ENCODE measurements around the gene PEBP1.
A peak's percentile ranks its signal among the peaks of the same experiment; 100 is the strongest.
"Not testable (repeated sequence)": the region's sequence is repeated elsewhere in the genome, so short reads cannot be mapped to it uniquely, and the experiment has no call there.

PEBP1 gene
- total RNA-seq = 142 to 180 reads per million in 2 donors

DNA sequence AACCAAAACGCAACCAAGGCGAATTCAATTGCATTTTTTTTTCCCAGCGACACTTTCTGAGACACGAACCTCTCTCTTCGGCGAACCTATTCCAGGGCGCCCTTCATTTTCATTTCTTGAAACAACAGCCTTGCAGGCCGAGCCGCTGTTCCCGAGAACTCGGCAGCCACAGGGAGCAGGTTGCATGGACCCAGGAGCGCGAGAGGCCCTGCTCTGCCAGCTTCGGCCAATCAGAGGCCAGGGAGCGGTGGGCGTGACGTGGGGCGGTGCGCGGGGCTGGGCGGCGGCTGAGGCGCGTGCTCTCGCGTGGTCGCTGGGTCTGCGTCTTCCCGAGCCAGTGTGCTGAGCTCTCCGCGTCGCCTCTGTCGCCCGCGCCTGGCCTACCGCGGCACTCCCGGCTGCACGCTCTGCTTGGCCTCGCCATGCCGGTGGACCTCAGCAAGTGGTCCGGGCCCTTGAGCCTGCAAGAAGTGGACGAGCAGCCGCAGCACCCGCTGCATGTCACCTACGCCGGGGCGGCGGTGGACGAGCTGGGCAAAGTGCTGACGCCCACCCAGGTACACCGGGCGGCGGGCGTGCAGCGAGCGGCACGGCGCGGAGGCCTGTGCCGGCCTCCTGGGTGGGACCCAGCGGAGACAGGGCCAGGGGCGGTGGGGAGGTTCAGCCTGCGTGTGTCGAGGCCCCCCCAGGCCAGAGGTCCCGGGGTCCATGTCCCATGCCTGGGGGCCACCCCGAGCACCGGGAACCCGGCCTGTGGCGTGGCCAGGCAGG, at the start of gene PEBP1:
Gene PEBP1 (plus strand): TSS at position 337 of the 771 bp plus-strand sequence. CDS start 86 bp downstream, at position 423.
- peak; percentile 92 for DNase-seq

DNA sequence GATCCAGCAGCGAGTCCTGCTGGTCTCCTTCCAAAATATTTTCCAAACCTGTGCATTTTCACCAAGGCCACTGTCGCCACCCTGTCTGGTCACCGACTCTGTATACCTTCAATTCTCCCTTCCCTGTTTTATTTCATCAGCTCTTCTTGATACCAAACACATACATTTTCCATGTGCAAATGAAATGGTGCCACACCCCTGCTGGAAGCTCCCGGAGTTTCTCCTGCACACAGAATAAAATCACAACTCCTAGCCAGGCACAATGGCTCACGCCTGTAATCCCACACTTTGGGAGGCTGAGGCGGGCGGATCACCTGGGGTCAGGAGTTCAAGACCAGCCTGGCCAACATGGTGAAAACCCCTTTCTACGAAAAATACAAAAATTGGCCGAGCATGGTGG, 46.1 kb upstream of the PEBP1 start:
- no peak for DNase-seq

DNA sequence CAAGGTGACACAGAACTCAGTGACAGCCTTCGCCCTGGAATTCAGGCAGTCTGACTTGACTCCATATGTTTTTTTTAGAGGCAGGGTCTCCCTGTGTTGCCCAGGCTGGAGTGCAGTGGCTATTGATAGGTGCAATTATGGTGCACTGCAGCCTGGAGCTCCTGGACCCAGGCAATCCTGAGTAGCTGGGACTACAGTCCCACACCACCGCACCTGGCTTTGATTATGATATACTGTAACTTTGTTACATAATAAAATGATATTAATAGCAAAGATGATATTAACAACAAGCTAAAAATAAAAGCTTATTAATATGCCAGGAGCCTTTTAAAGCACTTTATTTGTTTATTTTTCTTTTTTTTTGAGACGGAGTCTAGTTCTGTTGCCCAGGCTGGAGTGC, 41.9 kb upstream of the PEBP1 start:
- DNase-seq = no peak

DNA sequence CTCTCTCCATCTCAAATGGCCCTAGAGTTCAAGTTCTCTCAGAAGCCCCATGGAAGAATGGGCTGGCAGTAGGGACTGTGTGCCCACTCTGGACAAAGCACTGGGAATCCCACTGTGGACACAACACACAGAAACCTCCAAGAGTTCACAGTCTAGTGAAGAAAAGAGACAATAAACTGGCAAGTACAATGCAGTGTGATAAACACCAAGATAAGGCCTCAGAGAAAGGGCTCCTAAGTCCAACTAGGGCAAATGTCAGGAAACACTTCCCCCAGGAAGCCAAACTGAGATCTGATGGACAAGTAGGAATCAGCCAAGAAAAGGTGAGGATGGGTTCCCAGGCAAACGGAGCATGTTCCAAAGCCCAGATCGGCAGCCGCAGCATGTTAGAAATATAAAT, 37.5 kb upstream of the PEBP1 start:
- DNase-seq = no peak

DNA sequence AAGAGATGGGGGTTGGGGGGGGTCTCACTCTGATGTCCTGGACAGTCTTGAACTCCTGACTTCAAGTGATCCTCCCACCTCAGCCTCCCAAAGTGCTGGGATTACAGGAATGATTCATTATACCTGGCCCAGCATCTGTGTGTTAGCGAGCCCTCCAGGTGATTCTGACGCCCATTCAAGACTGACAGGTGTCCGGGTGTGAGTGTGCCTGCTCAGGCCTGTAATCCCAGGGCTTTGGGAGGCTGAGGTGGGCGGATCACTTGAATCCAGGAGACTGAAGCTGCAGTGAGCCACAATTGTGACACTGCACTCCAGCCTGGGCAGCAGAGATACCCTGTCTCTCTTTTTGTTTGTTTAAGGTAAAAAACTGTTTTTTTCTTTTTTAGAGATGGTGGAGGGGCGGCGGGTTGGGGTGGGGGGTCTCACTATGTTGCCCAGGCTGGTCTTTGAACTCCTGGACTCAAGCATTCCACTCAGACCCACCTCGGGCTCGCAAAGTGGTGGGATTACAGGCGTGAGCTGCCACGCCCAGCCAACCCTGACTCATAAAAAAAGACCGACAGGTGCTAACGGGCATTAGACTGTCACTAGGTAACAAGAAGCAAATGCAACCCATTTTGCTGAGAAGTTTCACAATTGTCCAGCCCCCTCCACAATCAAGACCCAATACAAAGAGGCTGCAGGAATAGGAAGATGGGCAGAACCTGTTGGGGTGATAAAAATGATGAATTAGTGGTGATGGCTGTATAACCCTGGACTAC, 36.8 kb upstream of the PEBP1 start:
- no peak for DNase-seq

DNA sequence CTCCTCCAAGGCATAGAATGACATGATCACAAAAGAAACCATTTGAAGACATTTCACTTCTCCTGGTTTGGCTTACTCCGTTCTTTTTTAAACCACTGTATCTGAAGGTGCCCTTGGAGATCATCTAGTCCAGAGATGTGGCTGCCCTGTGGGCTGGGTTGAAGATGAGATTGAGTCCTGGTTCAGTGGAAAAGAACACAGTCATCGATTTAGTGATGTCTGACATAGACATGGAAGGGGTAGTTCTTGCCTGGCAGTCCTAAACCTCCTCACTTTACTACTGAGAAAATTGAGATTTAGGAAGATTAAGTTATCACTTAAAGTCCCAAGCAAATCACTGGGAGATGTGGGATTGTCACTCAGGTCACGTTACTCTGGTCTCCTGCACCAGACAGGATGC, 34.9 kb upstream of the PEBP1 start:
- no peak for DNase-seq

DNA sequence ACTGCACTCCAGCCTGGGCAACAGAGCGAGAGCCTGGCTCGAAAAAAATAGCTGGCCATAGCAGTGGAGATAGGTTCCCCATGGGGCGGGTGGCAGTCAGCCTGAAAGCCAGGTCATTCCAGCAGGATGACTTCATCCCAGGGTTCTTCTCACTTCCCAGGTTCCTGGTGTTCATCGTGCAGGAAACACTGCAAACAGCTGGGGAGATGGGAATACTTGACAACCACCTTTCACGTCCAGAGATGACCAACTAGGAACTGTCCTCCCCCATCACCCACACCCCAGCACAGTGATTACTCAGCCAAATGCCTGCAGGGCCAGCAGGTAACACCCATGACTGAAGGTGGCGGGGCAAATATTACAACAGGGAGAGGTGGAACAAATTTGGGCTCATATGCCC, 33.9 kb upstream of the PEBP1 start:
- DNase-seq = no peak

DNA sequence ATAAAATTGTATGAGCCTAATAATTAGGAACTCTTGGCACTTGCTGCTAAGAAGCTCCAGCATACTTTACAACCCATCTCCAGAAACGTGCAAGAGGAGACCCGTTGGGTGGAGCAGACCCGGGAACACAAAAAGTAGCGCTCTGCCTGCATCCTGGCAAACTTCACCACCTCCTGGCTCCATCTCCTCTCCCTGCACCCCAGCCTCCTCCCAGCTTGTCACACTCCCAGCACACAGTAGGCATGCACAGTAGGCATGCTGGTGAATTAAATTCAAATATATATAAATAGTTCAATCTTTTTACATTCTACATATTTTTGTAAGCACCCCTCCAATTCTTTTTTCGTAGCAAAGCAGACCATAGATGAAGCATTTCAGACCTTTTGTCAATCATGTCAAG, 33.3 kb upstream of the PEBP1 start:
- no peak for DNase-seq

DNA sequence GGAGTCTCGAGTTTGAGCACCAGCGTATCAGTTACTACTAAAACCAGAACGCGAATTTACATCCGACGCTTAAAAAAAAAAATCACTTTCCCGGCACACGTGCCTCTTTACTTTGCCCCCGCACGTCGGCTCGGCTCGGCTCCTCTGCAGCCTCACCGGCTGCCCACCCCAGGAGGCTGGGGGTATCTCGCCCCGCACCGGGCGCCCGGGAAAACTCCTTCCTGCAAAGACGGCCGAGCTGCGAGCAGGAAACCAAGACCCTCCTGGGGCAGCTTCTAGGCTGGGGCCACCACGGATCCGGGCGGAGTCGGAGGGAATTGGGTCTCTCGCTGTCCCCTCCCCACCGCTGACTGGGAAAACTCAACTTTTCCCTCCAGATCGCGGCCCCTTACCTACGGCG, 32.7 kb upstream of the PEBP1 start:
- DNase-seq = no peak

DNA sequence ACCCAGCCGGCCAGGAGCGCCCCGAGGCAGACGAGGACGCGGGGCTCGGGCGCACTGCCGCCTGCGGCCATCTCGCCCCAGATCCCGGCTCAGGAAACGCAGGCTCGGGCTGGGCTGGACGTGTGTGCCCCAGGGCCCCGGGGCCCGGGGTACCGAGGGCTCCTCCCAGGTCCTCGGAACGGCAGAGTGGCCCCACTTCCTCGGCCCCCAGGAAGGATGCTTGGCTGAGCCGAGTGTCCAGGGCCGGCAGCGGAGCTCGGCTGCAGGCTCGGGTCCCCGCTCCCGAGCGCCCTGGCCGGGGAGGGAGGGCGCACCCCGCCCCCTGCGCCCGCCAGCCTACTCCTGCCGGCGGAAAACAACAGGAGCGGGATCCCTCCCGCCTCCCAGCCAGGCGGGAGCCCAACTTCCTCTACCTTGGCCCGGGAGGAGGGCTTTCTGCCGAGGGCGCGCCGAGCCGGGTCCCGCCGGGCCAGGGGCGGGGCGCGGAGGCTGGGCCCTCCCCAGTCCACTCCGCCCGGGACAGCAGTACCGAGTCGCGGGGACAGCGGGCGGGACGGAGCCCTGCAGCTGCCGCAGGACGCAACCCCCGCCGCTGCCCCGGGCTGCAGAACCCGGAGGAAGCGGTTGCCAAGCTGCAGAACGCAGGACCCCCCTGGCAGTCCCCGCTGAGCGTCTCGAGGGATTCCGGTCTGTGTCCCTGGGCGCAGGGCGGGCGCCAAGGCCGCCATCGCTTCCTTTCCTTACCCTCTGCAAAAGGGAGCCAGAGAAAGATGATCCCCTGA, 32.1 kb upstream of the PEBP1 start, which contains the start of gene VSIG10:
Gene VSIG10 (minus strand): TSS at position 411 of the 782 bp plus-strand sequence. CDS start 340 bp downstream, at position 71.
- peak; percentile 3 for DNase-seq

DNA sequence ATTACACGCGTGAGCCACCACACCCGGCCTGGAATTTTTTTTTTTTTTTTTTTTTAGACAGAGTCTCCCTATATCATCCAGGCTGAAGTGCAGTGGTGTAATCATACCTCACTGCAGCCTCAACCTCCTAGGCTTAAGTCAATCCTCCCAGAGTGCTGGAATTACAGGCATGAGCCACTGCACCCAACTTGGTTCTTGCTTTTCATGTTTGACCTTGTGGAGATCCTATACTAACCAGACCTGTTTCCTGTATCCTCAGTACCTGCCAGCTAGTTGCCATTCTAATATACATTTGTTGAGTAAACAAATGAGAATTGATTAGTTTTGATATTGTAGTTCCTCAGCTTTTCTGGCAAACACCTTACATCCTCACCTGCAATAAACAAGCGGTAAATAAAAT, 28.9 kb upstream of the PEBP1 start:
- no peak for DNase-seq

DNA sequence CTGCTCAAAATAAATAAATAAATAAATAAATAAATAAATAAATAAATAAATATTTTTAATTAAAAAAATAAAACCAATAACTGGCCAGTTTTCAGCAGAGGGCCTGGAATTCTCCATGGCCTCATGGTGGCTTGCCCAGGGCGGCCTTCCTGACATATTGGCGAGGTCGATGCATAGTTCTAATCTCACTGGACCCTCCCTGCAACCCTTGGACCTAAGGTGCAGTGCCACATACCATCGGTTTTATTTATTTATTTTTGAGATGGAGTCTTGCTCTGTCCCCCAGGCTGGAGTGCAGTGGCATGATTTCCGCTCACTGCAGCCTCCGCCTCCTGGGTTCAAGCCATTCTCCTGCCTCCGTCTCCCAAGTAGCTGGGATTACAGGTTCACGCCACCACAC, 28.2 kb upstream of the PEBP1 start:
- no peak for DNase-seq

DNA sequence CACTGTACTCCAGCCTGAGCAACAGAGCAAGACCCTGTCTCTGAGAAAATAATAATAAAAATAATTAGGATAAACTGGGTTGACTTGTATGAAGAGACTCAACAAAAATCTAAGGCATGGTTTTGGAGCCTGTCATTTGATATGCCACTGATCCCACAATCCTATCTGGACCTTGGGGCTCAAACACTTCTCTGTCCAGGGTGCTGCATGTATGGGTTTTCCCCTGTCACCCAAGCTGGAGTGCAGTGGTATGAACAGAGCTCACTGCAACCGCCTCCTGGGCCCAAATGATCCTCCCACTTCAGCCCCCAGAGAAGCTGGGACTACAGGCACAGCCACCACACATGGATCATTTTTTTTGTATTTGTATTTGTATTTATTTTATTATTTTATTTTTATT, 26.8 kb upstream of the PEBP1 start:
- DNase-seq = no peak

DNA sequence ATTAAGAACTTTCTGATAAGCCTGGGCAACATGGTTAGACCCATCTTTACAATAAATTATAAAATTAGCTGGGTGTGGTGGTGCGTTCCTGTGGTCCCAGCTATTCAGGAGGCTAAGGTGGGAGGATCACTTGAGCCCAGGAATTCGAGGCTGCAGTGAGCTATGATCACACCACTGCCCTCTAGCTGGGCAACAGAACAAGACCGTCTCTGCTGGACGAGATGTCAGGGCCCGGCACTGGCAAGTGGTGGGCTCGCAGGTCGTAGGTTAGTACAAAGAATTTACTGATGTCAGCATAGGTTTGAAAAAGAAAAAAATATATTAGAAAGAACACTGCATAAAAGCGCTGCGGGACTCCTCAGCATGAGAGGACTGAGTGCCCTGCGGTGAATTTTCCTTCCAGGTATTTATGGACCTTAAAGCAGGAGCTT, 16.5 kb upstream of the PEBP1 start:
- no peak for DNase-seq

DNA sequence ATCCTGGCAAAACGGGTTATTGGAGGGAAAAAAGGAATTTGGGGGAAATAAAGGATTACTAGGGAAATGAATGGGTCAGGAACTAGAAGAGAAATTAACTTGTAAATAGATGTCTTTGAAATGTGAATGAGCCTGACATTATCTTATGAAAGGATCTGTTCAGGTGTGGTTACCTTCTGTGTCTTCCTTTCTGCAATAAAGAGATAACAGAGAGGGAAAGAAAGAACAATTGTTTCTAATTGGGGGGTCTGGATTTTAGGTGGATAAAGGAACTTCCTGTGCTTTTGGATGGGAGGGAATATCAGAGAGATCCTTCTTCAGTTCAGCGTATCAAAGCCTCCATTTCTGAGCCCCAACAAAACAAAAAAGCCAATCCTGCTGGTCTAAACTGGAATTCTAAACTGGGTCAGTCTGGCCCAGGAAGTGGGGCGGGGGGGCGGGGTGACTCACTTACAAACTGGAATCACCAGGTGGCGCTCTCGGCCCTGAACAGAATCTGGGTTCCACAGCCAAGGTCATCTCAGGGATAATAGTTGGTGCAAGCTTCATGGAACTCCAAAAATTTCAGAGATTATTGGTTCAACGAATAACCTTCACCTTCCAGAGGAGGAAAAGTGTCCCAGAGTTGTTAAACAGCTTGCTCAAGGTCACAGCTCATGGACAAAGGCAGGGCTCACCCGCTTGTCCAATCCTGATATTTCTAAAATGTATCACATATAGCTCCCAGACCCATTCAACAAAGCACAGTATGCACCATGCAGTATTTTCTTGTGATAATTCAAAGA, 15.2 kb upstream of the PEBP1 start:
- peak; percentile 62 for DNase-seq

DNA sequence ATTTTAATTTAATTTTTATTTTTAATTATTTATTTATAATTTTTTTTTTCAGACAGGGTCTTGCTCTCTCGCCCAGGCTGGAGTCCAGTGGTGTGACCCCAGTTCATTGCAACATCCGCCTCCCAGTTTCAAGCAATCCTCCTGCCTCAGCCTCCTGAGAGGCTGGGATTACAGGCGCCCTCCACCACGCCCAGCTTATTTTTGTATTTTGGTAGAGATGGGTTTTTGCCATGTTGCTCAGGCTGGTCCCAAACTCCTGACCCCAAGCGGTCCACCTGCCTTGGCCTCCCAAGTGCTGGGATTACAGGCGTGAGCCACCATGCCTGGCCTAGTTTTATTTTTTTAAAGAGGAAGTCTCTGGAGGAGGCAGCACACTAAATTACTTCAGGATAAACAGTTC, 13.7 kb upstream of the PEBP1 start:
- no peak for DNase-seq

DNA sequence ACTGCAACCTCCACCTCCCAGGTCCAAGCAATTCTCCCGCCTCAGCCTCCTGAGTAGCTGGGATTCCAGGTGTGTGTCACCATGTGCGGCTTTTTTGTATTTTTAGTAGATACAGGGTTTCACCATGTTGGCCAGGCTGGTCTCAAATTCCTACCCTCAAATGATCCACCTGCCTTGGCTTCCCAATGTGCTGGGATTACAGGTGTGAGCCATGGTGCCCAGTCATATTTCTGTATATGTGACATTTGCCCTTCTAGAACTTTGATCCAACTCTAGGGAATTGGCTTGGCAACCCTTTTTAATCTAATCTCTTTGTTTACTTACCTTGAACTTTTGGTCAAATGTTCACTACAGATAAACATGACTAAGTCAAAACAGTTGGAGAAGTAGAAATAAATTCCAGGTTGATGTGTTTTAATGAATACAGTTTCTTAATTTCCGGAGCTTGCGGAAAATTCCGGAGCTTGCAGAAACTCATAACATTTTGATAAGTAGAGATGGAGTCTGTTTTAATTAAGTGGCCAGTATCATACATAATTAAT, 11.5 kb upstream of the PEBP1 start:
- no peak for DNase-seq

DNA sequence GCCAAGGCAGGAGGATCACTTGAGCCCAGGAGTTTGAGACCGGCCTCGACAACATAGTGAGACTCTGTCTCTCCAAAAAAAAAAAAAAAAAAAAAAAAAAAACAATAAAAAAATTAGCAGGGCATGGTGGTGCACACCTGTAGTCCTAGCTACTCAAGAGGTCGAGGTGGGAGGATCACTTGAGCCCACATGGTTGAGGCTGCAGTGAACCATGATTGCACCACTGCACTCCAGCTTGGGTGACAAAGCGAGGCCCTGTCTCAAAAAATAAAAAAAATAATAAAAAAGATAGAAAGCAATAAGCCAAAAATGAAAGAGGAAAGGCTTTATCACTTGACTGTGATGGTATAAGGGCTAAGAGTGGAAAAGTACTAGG, 10.2 kb upstream of the PEBP1 start:
- no peak for DNase-seq

DNA sequence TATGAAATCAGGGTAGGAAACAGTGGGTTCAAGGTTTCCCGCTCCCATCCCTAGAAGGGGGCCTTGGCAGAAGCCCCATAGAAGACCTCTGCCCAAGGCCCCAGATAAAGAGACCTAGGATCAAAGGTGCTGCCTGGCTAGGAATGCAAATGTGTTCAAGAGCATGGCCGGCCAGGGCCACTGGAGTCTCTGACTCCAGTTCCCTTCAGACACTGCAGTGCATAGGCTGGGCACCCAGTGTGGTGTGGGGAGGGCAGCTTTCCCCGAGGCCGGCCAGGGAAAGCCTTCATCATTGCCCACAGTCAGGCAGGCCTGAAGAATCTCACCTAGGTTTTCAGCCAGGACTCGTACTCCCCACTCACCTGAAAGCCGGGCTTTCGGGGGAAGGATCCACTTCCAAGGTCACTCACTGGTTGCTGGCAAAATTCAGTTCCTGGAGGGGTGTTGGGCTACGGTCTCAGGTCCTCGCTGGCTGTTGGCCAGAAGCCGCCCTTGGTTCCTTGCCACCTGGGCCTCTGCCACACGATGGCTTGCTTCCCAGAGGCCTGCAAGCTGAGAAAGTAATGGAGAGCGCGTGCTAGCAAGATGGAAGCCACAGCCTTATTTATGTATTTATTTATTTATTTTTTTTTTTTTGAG, 9.7 kb upstream of the PEBP1 start:
- DNase-seq = no peak

DNA sequence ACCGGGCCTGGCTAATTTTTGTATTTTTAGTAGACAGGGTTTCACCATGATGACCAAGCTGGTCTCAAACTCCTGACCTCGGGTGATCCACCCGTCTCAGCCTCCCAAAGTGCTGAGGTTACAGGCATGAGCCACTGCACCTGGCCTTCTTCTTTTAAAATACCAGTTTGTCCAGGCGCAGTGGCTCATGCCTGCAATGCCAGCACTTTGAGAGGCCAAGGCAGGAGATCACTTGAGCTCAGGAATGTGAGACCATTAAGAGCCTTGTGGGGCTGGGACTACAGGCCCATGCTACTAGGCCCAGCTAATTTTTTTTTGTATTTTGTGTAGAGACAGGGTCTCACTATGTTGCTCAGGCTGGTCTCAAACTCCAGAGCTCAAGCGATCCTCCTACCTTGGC, 8.1 kb upstream of the PEBP1 start:
- DNase-seq = no peak

DNA sequence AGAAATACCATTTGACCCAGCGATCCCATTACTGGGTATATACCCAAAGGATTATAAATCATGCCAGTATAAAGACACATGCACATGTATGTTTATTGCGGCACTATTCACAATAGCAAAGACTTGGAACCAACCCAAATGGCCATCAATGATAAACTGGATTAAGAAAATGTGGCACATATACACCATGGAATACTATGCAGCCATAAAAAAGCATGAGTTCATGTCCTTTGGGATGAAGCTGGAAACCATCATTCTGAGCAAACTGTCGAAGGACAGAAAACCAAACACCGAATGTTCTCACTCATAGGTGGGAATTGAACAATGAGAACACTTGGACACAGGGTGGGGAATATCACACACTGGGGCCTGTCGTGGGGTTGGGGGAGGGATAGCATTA, 6.5 kb upstream of the PEBP1 start:
- DNase-seq = not testable (repeated sequence)

DNA sequence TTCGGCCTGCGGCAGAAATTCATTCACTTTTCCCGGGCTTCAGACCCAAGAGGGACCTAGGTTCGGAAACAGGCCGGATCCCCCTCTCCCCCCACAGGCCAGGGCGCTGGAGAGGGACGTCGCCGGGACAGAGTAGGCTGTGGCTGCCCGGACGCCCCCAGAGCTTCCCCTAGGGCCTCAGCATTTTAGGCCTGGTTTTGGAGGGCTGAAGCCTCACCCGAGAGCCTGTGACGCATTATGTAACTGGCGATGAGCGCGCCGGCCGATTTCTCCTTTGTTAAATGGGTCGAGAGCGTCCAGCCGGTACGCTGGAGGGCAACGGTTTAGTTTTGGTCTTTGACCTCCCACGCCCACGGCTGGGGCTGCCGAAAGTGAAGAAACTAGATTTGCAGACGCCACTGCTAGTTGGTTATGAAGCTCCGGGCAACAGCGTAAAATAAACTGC, 657 bp downstream of the PEBP1 start:
- no peak for DNase-seq

All from T-helper 9 cell (primary cell).